ENCODE data around the gene TOMM7. TPM values are rescaled to one million over a fixed set of nuclear protein-coding genes. Genes with fewer than 3 reads are reported as not detected.
"Not testable (repeated sequence)": the region's sequence is repeated elsewhere in the genome, so short reads cannot be mapped to it uniquely, and the experiment has no call there.

TOMM7 gene
- total RNA-seq, 4 donors from 2014 or later, result 133 to 211 (median 177) TPM

- 94 to 96% methylated on average over 4 of the region's 4 CpGs for WGBS, 2 donors
- no peak for TF ChIP-seq CTCF (IDR thresholded peaks at IDR 0.05)
- no peak for TF ChIP-seq EP300 (IDR thresholded peaks at IDR 0.05)
- TF ChIP-seq POLR2A (IDR thresholded peaks at IDR 0.05), result no peak
- Histone ChIP-seq H3K27me3 (no peaks in the 10 kb centered on the region), H3K4me1 (peaks cover 0 to 6% (median 0%) of the 10 kb centered on the region in 4 donors), H3K27ac (no peak overlapping the region), H3K36me3 (peaks cover 0 to 42% (median 0%) of the 10 kb centered on the region in 3 donors), H3K9me3 (no peaks in the 10 kb centered on the region), H3K4me3 (no peak overlapping the region)
- DNase-seq (ENCODE audit: low spot score in 2 of 2), result no peak
Observed at GRCh38 chr7:22809902-22810642, 12.6 kb downstream of the TOMM7 start.

- WGBS, 2 donors, result 75 to 85% methylated on average over 6 of the region's 6 CpGs
- Histone ChIP-seq H3K36me3 (peaks cover 0 to 27% (median 0%) of the 10 kb centered on the region in 3 donors), H3K9me3 (no peaks in the 10 kb centered on the region), H3K27ac (no peak overlapping the region), H3K4me1 (no peaks in the 10 kb centered on the region), H3K4me3 (no peak overlapping the region), H3K27me3 (no peaks in the 10 kb centered on the region)
- no peak for TF ChIP-seq POLR2A (IDR thresholded peaks at IDR 0.05)
- no peak for TF ChIP-seq EP300 (IDR thresholded peaks at IDR 0.05)
- TF ChIP-seq CTCF (IDR thresholded peaks at IDR 0.05), result no peak
- no peak for DNase-seq (ENCODE audit: low spot score in 2 of 2)
Observed at GRCh38 chr7:22808140-22808539, 14.5 kb downstream of the TOMM7 start.

GRCh38 chr7:22806752-22807151 is 15.9 kb downstream of the TOMM7 start:
- Histone ChIP-seq H3K27me3 (no peaks in the 10 kb centered on the region), H3K27ac (no peak overlapping the region), H3K4me1 (no peaks in the 10 kb centered on the region), H3K9me3 (no peaks in the 10 kb centered on the region), H3K36me3 (peaks cover 0 to 13% (median 0%) of the 10 kb centered on the region in 3 donors), H3K4me3 (no peak overlapping the region)
- WGBS, 2 donors, result 91 to 94% methylated on average over 4 of the region's 4 CpGs
- TF ChIP-seq POLR2A (IDR thresholded peaks at IDR 0.05) (no peak), EP300 (IDR thresholded peaks at IDR 0.05) (no peak), CTCF (IDR thresholded peaks at IDR 0.05) (no peak)
- DNase-seq (ENCODE audit: low spot score in 2 of 2), result no peak

GRCh38 chr7:22805227-22805626 is 17.4 kb downstream of the TOMM7 start:
- no peaks in the 10 kb centered on the region for H3K36me3 ChIP-seq
- no peak for DNase-seq (ENCODE audit: low spot score in 2 of 2)
- TF ChIP-seq POLR2A (IDR thresholded peaks at IDR 0.05) (no peak), EP300 (IDR thresholded peaks at IDR 0.05) (no peak), CTCF (IDR thresholded peaks at IDR 0.05) (no peak)
- no peak overlapping the region for H3K4me3 ChIP-seq
- H3K27me3 ChIP-seq, result no peaks in the 10 kb centered on the region
- WGBS, 2 donors, result 93 to 94% methylated on average over 2 of the region's 2 CpGs
- no peaks in the 10 kb centered on the region for H3K9me3 ChIP-seq
- H3K27ac ChIP-seq, result no peak overlapping the region
- no peaks in the 10 kb centered on the region for H3K4me1 ChIP-seq

GRCh38 chr7:22802831-22803230 is 19.8 kb downstream of the TOMM7 start:
- WGBS, 2 donors, result 78 to 81% methylated on average over 4 of the region's 4 CpGs
- not testable (repeated sequence) for H3K9me3 ChIP-seq; H3K4me1 ChIP-seq; H3K4me3 ChIP-seq; DNase-seq (ENCODE audit: low spot score in 2 of 2); H3K27ac ChIP-seq; H3K36me3 ChIP-seq; H3K27me3 ChIP-seq
